ENCODE measurements around the gene HOXC9. TPM values are rescaled to one million over a fixed set of nuclear protein-coding genes. Genes with fewer than 3 reads are reported as not detected.

The HOXC9 gene
- total RNA-seq, 1 experiment from 2014 or later: not detected

DNA sequence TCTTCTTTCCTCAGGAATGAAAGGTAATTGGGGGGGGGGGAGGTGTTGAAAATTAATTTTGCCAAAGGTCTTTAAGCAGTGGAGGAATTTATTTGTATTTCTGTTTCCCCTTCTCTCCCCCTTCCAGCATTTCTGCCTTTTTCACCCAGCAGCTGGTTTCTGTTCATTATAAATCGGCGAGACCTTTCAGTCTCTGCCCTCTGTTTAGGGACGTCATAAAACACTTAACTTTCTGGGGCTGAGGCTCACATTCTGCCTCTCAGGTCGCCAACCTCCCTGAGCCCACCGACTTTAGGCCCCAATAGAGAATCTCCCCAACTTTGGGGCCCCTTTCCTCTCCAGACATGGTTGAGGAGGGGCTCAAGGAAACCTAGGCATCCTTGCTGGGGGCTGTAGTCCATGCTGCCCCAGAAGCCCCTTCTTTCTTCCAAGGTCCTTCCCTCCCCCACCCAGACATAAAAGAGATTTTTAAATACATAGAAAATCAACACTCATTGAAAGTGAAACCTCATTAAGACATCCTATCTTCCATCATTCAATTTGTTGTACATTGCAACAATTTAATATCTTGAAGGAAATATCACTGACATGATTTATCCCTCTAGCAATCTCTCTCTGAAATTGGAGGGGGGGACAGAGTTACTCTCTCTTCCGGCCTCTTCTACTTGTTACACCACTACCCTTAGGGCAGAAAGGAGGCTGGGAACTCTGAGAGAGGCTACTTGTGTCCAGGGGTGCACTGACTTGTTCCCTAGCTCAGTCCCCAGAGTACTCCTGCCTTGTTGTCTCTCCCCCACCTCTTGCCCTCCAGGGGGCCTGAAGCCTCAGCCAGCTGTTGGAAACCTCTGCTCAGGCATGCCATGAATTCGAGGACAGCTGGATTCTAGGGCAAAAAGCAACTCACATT lies 25.8 kb downstream of the HOXC9 start:
- H3K27ac Mint-ChIP-seq: no peak overlapping the region
- H3K27me3 Mint-ChIP-seq (ENCODE audit: low read depth): peaks cover 100% of the 10 kb centered on the region
- TF ChIP-seq CTCF (conservative IDR thresholded peaks at IDR 0.05): no peak
- H4K20me1 ChIP-seq (ENCODE audit: control insufficient read depth, insufficient read depth, insufficient read length): no peaks in the 10 kb centered on the region
- no peak overlapping the region for H3K4me2 ChIP-seq (ENCODE audit: insufficient read depth, insufficient read length, low read length)
- no peak overlapping the region for H2BK120ac ChIP-seq (ENCODE audit: low read depth, low read length, poor library complexity, severe bottlenecking)
- H3K4ac ChIP-seq (ENCODE audit: low read depth, low read length): no peak overlapping the region
- no peak overlapping the region for H3K27ac ChIP-seq (ENCODE audit: insufficient read length, low read depth, low read length)
- no peaks in the 10 kb centered on the region for H3K9me3 ChIP-seq (ENCODE audit: control insufficient read depth, low read depth, low read length)
- H3K56ac ChIP-seq (ENCODE audit: insufficient read length, low read depth, low read length): no peak overlapping the region
- no peak overlapping the region for H2AFZ ChIP-seq (ENCODE audit: low read length)
- H3K79me1 ChIP-seq (ENCODE audit: insufficient read depth, low read depth, low read length, poor library complexity, severe bottlenecking): no peaks in the 10 kb centered on the region
- H3T11ph ChIP-seq (ENCODE audit: low read length): no peak overlapping the region
- no peak overlapping the region for H3K23ac ChIP-seq (ENCODE audit: insufficient read length, low read depth, low read length)
- H3K18ac ChIP-seq (ENCODE audit: insufficient read length, low read depth, low read length): no peak overlapping the region
- H2BK20ac ChIP-seq (ENCODE audit: low read depth, low read length, poor library complexity, severe bottlenecking): no peak overlapping the region
- H4K8ac ChIP-seq (replicated peaks; ENCODE audit: insufficient read length, low read depth, low read length): no peak overlapping the region
- no peak overlapping the region for H3K9ac ChIP-seq (ENCODE audit: extremely low read depth, insufficient read length, low read length)
- H3K36me3 Mint-ChIP-seq (ENCODE audit: insufficient read depth in 1 of 3, low read depth in 3 of 3): peaks cover 0 to 2% (median 0%) of the 10 kb centered on the region in 3 experiments; a peak in 1 of 7 replicates
- peaks cover 98% of the 10 kb centered on the region for H3K27me3 ChIP-seq (ENCODE audit: insufficient read depth, low read length)
- no peak overlapping the region for H2AK5ac ChIP-seq (ENCODE audit: insufficient read length, low read length)
- H2BK15ac ChIP-seq (ENCODE audit: low read depth, low read length): no peak overlapping the region
- WGBS (ENCODE audit: extremely low coverage, insufficient read length, low lambda C conversion rate): no CpG with 5 or more reads among the region's 7 CpGs
- H3K14ac ChIP-seq (ENCODE audit: insufficient read depth, low read length): no peak overlapping the region
- no peak overlapping the region; a peak in 1 of 5 replicates for H3K4me3 Mint-ChIP-seq
- no peaks in the 10 kb centered on the region for H3K23me2 ChIP-seq (ENCODE audit: insufficient read length, low read depth, low read length, poor library complexity, severe bottlenecking)
- DNase-seq: no peak
- H4K91ac ChIP-seq (ENCODE audit: insufficient read length, low read depth, low read length): no peak overlapping the region
- H3K4me1 Mint-ChIP-seq: peaks cover 14 to 22% of the 10 kb centered on the region in 2 experiments
- H3K79me2 ChIP-seq (ENCODE audit: insufficient read depth, low read length): no peaks in the 10 kb centered on the region
- no peaks in the 10 kb centered on the region for H3K4me1 ChIP-seq (ENCODE audit: insufficient read depth, low read length)
- peaks cover 3 to 11% of the 10 kb centered on the region in 2 experiments; a peak in 3 of 5 replicates for H3K9me3 Mint-ChIP-seq
- H2BK12ac ChIP-seq (ENCODE audit: insufficient read length, low read depth, low read length): no peak overlapping the region
- no peak overlapping the region for H2BK5ac ChIP-seq (ENCODE audit: insufficient read length, low read length)
- no peak overlapping the region for H4K5ac ChIP-seq (ENCODE audit: insufficient read length, low read depth, low read length)
